Superior temporal gyrus (tissue), 1 donor: ENCODE results near the gene MYL11.
A peak's percentile ranks its signal among the peaks of the same experiment; 100 is the strongest.

Experiments
- DNase-seq: peaks from one replicate; pipeline ENCODE4 v3.0.0-alpha.2; 2016; ENCODE audit errors: extremely low spot score

MYL11 gene

GRCh38 chr16:30370456-30371247 is 4.0 kb upstream of the MYL11 start, which contains the start of gene TBC1D10B:
Gene TBC1D10B (minus strand): TSS chr16:30370494. CDS start chr16:30370183, 311 bp downstream.
- peak; percentile 100 for DNase-seq

GRCh38 chr16:30371248-30371816 is 3.3 kb upstream of the MYL11 start:
- DNase-seq = no peak

GRCh38 chr16:30372038-30372712 is 2.4 kb upstream of the MYL11 start:
- DNase-seq = no peak

GRCh38 chr16:30372725-30373124 is 1.9 kb upstream of the MYL11 start:
- no peak for DNase-seq

GRCh38 chr16:30375864-30376263 is 1.3 kb downstream of the MYL11 start:
- DNase-seq = no peak

- no peak for DNase-seq
Observed at GRCh38 chr16:30376461-30376902, 1.9 kb downstream of the MYL11 start.

GRCh38 chr16:30377050-30377811 is 2.6 kb downstream of the MYL11 start:
- DNase-seq = no peak

- DNase-seq = peak; percentile 94
Observed at GRCh38 chr16:30377812-30378235, 3.2 kb downstream of the MYL11 start.

- peak; percentile 98 for DNase-seq
Observed at GRCh38 chr16:30378236-30379157, 3.9 kb downstream of the MYL11 start.

GRCh38 chr16:30379158-30379783 is 4.7 kb downstream of the MYL11 start:
- no peak for DNase-seq

- DNase-seq = no peak
Observed at GRCh38 chr16:30380072-30380802, 5.6 kb downstream of the MYL11 start.

GRCh38 chr16:30380803-30381208 is 6.2 kb downstream of the MYL11 start:
- no peak for DNase-seq

- DNase-seq = no peak
Observed at GRCh38 chr16:30381291-30382041, 6.9 kb downstream of the MYL11 start.

GRCh38 chr16:30382111-30382881 is 7.7 kb downstream of the MYL11 start, which contains the start of gene SEPTIN1:
Gene SEPTIN1 (minus strand): TSS chr16:30382561. CDS start chr16:30382542, 19 bp downstream.
- no peak for DNase-seq

- no peak for DNase-seq
Observed at GRCh38 chr16:30383521-30383920, 8.9 kb downstream of the MYL11 start.

- peak; percentile 34 for DNase-seq
Observed at GRCh38 chr16:30394592-30395154, 20.1 kb downstream of the MYL11 start.

- peak; percentile 89 for DNase-seq
Observed at GRCh38 chr16:30395155-30395991, 20.8 kb downstream of the MYL11 start, which contains the start of gene ZNF48. Gene ZNF48 (plus strand): TSS chr16:30395420. CDS start chr16:30395795, 375 bp downstream.
